ENCODE measurements around the gene RO60.

RO60 gene

DNA sequence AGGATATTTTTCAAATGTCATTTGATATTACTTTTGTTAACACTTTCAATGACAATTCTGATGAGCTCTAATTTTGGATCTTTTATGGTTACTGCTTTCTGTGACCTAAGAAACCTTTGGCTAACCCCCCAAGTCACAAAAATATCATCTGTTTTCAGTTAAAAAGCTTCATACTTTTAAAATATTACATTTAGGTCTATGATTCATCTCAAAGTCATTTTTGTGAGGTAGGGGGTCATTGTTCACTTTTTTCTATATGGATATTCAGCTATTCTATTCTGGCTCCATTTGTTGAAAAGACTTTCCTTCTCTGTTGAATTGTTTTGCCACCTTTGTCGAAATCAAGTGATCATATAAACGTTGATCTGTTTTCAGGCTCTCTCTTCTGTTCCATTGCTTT is 45.0 kb upstream of the RO60 start:
- no peaks in the 10 kb centered on the region for H3K27me3 ChIP-seq (ENCODE audit: insufficient read depth, low read depth)
- no peak overlapping the region for H2AFZ ChIP-seq (ENCODE audit: low read depth)
- no peak for TF ChIP-seq CTCF (conservative IDR thresholded peaks at IDR 0.05; ENCODE audit: low read depth, low read length)
- no peaks in the 10 kb centered on the region for H3K79me2 ChIP-seq (ENCODE audit: insufficient read depth, low read depth)
- no peak overlapping the region for H3K4me3 ChIP-seq (IDR thresholded peaks at IDR 0.05; ENCODE audit: insufficient read depth, low read depth, low read length)
- no peak overlapping the region for H3K27ac ChIP-seq
- H3K4me2 ChIP-seq, result no peak overlapping the region
- H4K20me1 ChIP-seq (ENCODE audit: insufficient read depth), result no peaks in the 10 kb centered on the region; the same call in 1 of the 2 replicates
- no peak overlapping the region for H3K9ac ChIP-seq
- peaks cover 4% of the 10 kb centered on the region for H3K4me1 ChIP-seq (ENCODE audit: low read depth, poor library complexity, severe bottlenecking)
- H3K36me3 ChIP-seq (ENCODE audit: insufficient read depth), result no peaks in the 10 kb centered on the region

GRCh38 chr1:193016788-193017187 is 42.6 kb upstream of the RO60 start:
- Histone ChIP-seq H3K79me2 (ENCODE audit: insufficient read depth, low read depth) (no peaks in the 10 kb centered on the region), H3K4me2 (no peak overlapping the region), H2AFZ (ENCODE audit: low read depth) (no peak overlapping the region), H3K36me3 (ENCODE audit: insufficient read depth) (no peaks in the 10 kb centered on the region), H3K4me3 (IDR thresholded peaks at IDR 0.05; ENCODE audit: insufficient read depth, low read depth, low read length) (no peak overlapping the region), H3K4me1 (ENCODE audit: low read depth, poor library complexity, severe bottlenecking) (peaks cover 4% of the 10 kb centered on the region), H4K20me1 (ENCODE audit: insufficient read depth) (no peaks in the 10 kb centered on the region; the same call in 1 of the 2 replicates), H3K27me3 (ENCODE audit: insufficient read depth, low read depth) (no peaks in the 10 kb centered on the region), H3K9ac (no peak overlapping the region), H3K27ac (no peak overlapping the region)
- TF ChIP-seq CTCF (conservative IDR thresholded peaks at IDR 0.05; ENCODE audit: low read depth, low read length), result no peak

DNA sequence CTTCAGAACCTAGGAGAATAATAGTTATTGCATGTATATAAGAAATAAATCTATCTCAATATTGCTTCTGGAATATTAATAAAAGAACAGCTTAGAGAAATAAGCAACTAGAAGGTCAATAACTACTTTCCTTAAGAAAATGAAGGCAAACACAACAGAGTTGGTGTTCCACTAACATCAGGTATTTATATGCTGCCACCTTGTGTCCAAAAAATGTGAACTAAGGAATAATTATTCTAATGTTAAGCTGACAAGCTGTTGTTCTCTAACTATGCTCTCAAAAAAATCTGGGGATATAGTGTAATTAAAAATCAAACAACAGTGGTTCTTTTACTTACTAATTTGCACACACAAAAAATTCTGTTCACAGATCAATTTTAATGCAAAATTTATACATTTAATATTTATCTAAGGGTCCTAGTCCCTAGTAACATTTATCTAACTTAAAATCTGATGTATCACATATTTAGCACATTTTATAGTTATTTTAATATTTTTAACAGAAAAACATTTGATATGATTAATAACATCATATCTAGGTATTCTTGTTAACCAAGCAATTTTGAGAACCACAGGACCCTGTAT is 39.9 kb upstream of the RO60 start:
- no peak overlapping the region for H3K4me3 ChIP-seq (IDR thresholded peaks at IDR 0.05; ENCODE audit: insufficient read depth, low read depth, low read length)
- peaks cover 4% of the 10 kb centered on the region for H3K4me1 ChIP-seq (ENCODE audit: low read depth, poor library complexity, severe bottlenecking)
- no peak overlapping the region for H3K27ac ChIP-seq
- no peak overlapping the region for H2AFZ ChIP-seq (ENCODE audit: low read depth)
- no peaks in the 10 kb centered on the region for H3K36me3 ChIP-seq (ENCODE audit: insufficient read depth)
- H3K27me3 ChIP-seq (ENCODE audit: insufficient read depth, low read depth), result no peaks in the 10 kb centered on the region
- no peaks in the 10 kb centered on the region for H3K79me2 ChIP-seq (ENCODE audit: insufficient read depth, low read depth)
- TF ChIP-seq CTCF (conservative IDR thresholded peaks at IDR 0.05; ENCODE audit: low read depth, low read length), result peak; percentile 84
- no peak overlapping the region for H3K4me2 ChIP-seq
- H3K9ac ChIP-seq, result no peak overlapping the region
- H4K20me1 ChIP-seq (ENCODE audit: insufficient read depth), result peaks cover 4% of the 10 kb centered on the region; the same call in 1 of the 2 replicates

GRCh38 chr1:193025218-193025617 is 34.2 kb upstream of the RO60 start:
- no peak overlapping the region for H3K9ac ChIP-seq
- peaks cover 2% of the 10 kb centered on the region; the same call in 1 of the 2 replicates for H3K36me3 ChIP-seq (ENCODE audit: insufficient read depth)
- H3K79me2 ChIP-seq (ENCODE audit: insufficient read depth, low read depth), result no peaks in the 10 kb centered on the region
- no peak overlapping the region for H3K4me3 ChIP-seq (IDR thresholded peaks at IDR 0.05; ENCODE audit: insufficient read depth, low read depth, low read length)
- H3K27ac ChIP-seq, result no peak overlapping the region
- no peak for TF ChIP-seq CTCF (conservative IDR thresholded peaks at IDR 0.05; ENCODE audit: low read depth, low read length)
- no peak overlapping the region for H3K4me2 ChIP-seq
- H4K20me1 ChIP-seq (ENCODE audit: insufficient read depth), result peaks cover 11% of the 10 kb centered on the region; the same call in 1 of the 2 replicates
- no peaks in the 10 kb centered on the region for H3K27me3 ChIP-seq (ENCODE audit: insufficient read depth, low read depth)
- no peak overlapping the region for H2AFZ ChIP-seq (ENCODE audit: low read depth)
- H3K4me1 ChIP-seq (ENCODE audit: low read depth, poor library complexity, severe bottlenecking), result no peaks in the 10 kb centered on the region
